ENCODE measurements around the gene UGT1A3.
A peak's percentile ranks its signal among the peaks of the same experiment; 100 is the strongest.
"Not testable (repeated sequence)": the region's sequence is repeated elsewhere in the genome, so short reads cannot be mapped to it uniquely, and the experiment has no call there.

The UGT1A3 gene

DNA sequence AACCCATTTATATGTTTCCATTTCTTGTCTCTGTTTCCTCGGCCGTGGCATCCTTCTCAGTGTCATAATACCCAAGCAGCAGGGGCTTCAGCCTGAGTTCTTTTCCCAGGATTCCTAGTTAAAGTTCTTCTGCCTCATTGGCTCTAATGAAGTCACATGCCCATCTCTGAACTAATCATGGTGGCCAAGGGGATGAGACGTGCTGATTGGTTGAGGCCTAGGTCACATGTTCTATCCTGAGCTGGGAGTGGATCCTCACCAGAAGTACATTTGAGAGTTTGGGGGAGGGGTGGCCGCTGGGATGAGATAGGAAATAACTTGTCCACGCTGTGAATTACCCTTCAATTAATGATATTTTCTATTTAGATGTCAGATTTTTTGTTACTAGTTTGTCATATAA is 19.9 kb upstream of the UGT1A3 start:
- DNase-seq, result no peak

DNA sequence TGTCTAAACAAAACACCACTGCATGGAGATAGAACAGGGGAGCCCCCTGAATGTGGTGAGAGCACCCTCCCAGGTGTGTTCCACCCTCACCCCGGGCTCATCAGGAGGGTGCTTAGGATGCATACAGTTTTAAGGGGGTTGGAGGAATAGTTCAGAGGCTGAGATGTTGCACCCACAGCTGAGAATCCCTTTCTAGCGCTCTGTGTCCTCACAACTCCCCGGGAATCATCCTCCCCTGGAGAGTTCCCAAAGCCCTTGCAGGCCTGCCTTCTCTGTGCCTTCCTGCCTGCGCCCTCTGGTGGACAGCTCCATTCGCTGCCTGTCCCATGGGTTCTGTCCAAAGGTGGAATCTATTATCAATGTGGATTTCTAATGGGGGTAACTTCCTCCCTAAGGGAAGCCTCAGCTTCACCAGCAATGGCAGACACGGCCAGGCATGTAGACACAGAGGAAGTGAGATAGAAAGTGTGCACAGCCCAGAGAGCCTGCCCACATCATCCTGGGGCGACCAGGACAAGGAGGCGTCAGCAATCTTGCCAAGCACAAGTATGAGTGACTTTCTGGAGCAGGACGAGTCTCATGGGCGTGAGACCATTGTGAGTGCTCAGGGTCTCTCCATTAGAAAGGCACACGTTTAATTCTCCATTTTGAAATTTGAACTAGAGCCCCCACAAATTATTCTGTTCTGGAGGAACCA is 17.4 kb upstream of the UGT1A3 start:
- peak; percentile 66 for DNase-seq

DNA sequence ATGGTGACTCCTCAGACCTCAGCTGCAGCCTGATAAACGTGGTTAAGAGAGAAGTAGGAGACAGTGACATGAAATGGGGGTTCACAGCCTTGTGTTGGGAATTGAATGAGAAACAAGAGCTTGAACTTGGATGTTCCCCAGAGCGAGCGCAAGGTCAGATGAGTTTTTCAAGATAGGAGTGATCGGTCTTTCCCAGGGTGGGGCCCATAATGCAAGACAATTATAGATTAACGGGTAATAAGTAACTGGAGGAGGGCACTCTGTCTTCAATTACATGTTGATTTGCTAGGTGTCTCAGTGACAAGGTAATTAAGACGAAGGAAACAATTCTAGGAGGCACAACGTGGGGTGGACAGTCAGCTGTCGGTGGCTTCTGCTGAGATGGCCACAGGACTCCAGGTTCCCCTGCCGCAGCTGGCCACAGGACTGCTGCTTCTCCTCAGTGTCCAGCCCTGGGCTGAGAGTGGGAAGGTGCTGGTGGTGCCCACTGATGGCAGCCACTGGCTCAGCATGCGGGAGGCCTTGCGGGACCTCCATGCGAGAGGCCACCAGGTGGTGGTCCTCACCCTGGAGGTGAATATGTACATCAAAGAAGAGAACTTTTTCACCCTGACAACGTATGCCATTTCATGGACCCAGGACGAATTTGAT is 16.1 kb upstream of the UGT1A3 start, which contains the start of gene UGT1A5:
Gene UGT1A5, plus strand, starts transcription at position 297 of the 651 bp plus-strand sequence. Its CDS starts 85 bp downstream, at position 382.
- DNase-seq, result no peak

DNA sequence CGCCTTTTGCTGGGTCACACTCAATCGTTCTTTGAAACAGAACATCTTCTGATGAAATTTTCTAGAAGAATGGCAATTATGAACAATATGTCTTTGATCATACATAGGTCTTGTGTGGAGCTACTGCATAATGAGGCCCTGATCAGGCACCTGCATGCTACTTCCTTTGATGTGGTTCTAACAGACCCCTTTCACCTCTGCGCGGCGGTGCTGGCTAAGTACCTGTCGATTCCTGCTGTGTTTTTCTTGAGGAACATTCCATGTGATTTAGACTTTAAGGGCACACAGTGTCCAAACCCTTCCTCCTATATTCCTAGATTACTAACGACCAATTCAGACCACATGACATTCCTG is 15.6 kb upstream of the UGT1A3 start:
- DNase-seq, result no peak

DNA sequence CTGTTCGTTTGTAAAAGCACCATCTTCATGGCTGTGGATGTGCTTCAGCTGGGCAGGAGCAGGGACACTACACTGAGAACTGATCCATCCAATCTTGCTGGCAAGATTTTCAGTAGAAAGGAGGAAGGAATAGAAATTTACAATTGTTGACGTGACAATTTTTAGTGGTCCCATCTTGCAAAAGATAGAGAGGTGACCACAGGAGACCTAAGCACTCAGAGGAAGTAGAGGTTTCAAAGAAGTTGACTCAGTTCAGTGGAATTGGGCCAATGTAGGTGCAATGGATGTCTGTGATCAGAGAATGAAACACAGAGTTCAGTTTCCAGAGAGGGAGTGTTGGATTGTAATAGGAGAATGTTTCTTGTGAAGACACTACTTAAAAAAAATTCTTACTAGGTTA is 14.7 kb upstream of the UGT1A3 start:
- no peak for DNase-seq

DNA sequence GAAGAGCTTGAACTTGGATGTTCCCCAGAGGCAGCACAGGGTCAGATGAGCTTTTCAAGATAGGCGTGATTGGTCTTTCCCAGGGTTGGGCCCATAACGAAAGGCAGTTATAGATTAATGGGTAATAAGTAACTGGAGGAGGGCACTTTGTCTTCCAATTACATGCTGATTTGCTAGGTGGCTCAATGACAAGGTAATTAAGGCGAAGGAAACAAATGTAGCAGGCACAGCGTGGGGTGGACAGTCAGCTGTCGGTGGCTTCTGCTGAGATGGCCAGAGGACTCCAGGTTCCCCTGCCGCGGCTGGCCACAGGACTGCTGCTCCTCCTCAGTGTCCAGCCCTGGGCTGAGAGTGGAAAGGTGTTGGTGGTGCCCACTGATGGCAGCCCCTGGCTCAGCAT is 10.3 kb upstream of the UGT1A3 start, which contains the start of gene UGT1A4:
Gene UGT1A4, plus strand, starts transcription at position 185 of the 400 bp plus-strand sequence. Its CDS starts 85 bp downstream, at position 270.
- DNase-seq, result no peak

DNA sequence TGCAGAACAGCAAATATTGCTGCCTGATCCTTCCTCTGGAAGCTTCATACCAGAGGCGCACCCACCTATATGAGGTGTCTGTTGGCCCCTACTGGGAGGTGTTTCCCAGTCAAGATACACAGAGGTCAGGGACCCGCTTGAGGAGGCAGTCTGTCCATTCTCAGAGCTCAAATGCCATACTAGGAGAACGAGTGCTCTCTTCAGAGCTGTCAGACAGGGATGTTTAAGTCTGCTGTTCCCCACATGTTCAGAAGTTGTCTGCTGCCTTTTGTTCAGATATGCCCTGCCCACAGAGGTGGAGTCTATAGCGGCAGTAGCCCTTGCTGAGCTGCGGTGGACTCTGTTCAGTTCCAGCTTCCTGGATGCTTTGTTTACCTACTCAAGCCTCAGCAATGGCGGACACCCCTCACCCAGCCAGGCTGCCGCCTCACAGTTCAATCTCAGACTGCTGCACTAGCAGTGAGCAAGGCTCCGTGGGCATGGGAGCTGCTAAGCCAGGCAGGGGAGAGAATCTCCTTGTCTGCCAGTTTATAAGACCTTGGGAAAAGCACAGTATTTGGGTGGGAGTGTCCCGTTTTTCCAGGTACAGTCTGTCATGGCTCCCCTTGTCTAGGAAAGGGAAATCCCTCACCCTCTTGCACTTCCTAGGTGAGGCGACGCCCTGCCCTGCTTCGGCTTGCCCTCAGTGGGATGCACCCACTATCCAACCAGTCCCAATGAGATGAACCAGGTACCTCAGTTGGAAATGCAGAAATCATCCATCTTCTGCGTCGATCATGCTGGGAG is 8.2 kb downstream of the UGT1A3 start:
- not testable (repeated sequence) for DNase-seq

DNA sequence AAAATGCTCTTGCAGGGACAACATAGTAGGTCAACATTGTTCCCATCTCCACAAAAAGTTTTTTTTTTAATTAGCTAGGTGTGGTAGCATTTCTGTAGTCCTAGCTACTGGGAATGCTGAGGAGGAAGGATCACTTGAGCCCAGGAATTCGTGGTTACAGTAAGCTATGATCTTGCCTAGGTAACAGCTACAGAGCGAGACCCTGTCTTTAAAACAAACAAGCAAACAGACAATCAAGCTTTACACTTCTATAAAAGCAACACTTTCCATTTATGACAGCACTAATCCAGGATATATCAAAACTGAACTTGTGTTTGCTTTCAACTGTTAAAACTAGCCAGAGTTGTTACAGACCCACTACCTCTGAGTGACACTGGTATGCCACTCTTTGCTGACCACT is 12.0 kb downstream of the UGT1A3 start:
- DNase-seq, result no peak

DNA sequence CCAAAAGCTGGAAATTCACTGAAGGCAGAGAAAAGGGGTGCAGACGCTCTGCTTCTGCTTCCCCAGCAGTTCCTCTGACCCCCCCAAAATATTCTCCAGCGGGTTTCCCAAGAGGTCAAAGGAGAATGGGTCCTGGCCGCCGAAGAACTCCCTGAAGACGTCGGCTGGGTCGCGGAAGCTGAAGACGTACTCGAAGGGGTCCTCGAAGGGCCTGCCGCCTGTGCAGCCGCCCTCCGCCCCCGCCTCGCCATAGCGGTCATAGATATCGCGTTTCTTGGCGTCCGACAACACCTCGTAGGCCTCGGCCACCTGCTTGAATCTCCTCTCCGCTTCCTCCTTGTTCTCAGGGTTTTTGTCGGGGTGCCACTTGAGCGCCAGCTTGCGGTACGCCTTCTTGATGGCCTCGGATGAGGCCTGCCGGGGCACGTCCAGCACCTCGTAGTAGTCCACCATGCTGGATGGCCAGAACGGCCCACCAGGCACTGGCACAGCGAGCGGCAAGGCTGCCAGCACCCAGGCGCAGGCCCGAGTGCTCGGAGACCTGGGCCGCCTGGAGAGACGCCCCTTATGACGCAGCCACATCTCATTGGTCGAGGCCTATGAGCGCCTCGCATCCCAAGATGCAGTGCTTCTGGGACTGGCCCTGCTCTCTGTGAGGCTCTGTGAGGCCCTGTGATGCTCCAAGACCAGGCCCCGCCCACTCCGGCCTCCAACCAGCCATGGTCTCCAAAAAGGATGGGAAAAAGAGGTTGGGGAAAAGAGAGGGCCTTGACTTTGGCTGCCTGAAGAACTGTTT is 14.8 kb downstream of the UGT1A3 start:
- DNase-seq, result no peak

DNA sequence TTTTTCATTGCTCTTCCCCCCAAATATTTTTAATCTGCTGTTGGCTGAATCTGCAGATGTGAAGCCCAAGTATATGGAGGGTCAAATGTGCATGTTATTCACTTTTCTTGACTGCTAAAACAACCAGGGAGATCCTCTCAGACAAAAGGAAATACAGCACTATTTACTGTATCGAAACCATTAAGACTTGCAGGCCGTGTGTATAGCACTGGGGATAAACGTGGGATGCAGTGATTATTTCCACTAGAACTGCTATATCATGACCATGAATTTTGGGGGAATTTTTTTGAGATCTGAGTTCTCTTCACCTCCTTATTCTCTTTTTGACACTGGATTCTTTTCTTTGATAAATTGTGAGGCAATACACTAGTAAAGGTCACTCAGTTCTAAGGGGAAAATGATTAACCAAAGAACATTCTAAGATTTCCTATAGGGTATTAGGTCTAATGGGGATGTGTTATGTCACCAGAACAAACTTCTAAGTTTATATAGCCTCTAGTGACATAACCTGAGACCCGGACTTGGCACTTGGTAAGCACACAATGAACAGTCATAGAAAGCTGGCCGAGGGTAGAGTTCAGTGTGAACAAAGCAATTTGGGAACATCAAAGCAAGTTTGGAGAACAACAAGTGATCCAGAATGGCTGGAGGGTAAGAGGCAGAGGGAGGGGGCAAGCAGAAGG is 16.4 kb downstream of the UGT1A3 start:
- DNase-seq, result no peak

DNA sequence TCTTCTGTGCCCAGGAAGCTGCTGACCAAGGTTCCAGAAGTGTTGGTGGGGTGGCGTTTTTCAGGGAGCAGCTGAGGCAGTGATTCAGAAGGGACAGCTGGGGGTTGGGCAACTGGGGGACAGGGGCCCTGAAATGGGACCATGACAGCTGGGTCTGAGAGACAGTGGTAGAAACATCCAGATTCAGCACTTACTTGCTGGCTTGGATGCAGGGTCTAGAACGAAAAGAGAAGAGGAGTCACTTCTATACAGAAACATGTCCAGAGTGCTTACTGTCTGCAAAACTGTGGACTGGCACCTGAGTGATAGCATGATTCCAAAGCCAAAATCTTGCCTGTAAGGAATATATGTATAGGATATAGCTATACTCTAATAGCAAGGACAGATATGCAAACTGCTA is 17.0 kb downstream of the UGT1A3 start:
- not testable (repeated sequence) for DNase-seq

DNA sequence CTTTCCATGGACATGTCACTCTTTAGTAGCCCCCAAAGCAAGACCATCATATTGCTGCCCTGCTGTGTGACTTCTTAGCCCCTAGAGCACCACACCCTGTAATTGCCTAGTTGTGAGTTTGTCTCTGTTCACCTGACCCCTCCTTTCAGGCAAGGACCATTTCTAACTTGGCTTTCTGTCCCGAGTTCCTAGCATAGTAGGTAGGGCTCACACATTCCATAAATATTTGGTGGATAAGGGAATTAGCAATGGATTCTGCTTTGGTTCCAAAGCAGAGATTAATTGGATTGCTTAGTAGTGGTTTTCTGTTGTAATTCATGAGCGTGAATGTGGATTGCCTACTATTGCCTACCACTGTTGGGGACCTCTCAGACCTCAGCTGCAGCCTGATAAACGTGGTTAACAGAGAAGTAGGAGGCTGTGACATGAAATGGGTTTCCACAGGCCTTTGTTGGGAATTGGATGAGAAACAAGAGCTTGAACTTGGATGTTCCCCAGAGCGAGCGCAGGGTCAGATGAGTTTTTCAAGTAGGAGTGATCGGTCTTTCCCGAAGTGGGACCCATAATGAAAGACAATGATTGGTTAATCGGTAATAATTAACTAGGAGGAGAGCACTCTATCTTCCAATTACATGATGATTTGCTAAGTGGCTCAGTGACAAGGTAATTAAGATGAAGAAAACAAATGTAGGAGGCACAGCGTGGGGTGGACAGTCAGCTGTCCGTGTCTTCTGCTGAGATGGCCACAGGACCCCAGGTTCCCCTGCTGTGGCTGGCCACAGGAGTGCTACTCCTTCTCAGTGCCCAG is 17.8 kb downstream of the UGT1A3 start:
- DNase-seq, result no peak

DNA sequence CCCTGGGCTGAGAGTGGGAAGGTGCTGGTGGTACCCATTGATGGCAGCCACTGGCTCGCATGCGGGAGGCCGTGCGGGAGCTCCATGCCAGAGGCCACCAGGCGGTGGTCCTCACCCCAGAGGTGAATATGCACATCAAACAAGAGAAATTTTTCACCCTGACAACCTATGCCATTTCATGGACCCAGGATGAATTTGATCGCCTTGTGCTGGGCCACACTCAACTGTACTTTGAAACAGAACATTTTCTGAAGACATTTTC is 18.4 kb downstream of the UGT1A3 start:
- no peak for DNase-seq

DNA sequence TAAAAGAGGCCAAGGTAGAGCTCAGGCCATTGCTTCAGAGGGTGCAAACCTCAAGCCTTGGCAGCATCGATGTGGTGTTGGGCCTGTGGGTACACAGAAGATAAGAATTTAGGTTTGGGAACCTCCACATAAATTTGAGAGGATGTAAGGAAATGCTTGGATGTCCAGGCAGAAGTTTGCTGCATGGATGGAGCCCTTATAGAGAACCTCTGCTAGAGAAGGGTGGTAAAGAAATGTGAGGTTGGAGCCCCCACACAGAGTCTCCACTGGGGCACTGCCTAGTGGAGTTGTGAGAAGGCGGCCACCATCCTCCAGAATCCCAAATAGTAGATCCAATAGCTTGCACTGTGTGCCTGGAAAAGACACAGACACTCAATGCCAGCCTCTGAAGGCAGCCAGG is 21.8 kb downstream of the UGT1A3 start:
- DNase-seq, result not testable (repeated sequence)

DNA sequence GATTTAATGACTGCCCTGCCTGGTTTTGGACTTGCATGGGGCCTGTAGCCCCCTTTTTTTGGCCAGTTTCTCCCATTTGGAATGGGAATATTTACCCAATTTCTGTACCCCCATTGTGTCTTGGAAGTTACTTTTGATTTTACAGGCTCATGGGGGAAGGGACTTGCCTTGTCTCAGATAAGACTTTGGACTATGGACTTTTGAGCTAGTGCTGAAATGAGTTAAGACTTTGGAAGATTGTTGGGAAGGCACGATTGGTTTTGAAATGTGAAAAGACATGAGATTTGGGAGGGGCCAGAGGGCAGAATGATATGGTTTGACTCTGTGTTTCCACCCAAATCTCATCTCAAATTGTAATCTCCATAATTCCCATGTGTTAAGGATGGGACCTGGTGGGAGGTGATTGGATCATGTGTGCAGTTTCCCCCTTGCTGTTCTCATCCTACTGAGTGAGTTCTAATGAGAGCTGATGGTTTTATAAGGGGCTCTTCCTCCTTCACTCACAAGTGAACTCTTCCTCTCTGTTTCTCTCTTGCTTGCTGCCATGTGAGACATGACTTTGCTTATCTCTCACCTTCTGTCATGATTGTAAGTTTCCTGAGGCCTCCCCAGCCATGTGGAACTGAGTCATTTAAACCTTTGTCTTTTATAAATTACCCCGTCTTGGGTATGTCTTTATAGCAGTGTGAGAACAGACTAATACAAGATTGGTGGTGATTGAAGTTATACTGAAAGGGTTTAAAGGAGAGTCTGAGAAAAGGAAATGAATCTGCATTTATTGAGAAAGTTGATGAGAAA is 22.6 kb downstream of the UGT1A3 start:
- DNase-seq, result not testable (repeated sequence)

DNA sequence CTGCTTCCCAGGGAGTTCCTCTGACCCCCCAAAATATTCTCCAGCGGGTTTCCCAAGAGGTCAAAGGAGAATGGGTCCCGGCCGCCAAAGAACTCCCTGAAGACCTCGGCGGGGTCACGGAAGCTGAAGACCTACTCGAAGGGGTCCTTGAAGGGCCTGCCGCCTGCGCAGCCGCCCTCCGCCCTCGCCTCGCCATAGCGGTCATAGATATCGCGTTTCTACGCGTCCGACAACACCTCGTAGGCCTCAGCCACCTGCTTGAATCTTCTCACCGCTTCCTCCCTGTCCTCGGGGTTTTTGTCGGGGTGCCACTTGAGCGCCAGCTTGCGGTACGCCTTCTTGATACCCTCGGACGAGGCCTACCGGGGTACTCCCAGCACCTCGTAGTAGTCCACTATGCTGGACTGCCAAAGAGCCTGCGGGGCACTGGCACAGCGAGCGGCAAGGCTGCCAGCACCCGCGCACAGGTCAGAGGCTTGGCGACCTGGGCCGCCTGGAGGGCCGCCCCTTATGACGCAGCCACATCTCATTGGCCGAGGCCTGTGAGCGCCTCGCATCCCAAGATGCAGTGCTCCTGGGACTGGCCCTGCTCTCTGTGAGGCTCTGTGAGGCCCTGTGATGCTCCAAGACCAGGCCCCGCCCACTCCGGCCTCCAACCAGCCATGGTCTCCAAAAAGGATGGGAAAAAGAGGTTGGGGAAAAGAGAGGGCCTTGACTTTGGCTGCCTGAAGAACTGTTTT is 26.2 kb downstream of the UGT1A3 start:
- no peak for DNase-seq

DNA sequence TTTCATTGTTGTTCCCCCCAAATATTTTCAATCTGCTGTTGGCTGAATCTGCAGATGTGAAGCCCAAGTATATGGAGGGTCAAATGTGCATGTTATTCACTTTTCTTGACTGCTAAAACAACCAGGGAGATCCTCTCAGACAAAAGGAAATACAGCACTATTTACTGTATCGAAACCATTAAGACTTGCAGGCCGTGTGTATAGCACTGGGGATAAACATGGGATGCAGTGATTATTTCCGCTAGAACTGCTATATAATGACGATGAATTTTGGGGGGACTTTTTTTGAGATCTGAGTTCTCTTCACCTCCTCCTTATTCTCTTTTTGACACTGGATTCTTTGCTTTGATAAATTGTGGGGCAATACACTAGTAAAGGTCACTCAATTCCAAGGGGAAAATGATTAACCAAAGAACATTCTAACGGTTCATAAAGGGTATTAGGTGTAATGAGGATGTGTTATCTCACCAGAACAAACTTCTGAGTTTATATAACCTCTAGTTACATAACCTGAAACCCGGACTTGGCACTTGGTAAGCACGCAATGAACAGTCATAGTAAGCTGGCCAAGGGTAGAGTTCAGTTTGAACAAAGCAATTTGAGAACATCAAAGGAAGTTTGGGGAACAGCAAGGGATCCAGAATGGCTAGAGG is 27.7 kb downstream of the UGT1A3 start:
- DNase-seq, result no peak

DNA sequence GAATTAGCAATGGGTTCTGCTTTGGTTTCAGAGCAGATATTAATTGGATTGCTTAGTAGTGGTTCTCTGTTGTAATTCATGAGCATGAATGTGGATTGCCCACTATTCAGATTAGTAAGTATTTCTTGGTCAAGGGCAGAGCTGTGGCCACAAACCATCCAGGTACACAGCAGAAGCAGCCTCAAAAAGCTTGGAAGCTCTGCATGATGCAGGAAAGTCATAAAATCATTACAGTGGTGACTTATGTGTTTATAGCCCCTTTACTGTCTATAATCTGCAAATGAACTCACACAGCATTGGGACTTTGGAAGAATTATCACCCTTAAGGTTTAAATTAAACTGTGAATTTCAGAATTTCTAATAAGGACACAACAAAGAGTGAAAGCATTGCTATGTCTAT is 29.3 kb downstream of the UGT1A3 start:
- DNase-seq, result no peak

DNA sequence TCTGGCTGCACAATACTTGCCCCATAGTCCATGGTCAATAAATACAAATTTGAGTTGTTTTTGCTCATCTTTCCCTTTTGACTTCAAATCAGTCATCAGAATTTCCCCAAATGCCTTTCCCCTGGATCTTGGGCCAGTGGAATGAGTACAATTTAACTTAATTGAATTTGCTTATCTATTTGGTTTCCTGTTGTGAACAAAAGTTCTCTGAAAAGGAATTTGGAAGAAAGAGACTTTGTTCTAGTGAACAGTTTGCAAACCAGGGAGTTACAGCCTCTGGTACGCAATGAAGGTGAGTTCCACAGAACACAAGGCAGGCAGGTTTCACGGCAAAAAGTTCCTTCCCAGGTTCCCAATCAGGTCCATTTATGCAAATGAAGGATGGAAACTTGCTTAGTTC is 30.0 kb downstream of the UGT1A3 start:
- no peak for DNase-seq

DNA sequence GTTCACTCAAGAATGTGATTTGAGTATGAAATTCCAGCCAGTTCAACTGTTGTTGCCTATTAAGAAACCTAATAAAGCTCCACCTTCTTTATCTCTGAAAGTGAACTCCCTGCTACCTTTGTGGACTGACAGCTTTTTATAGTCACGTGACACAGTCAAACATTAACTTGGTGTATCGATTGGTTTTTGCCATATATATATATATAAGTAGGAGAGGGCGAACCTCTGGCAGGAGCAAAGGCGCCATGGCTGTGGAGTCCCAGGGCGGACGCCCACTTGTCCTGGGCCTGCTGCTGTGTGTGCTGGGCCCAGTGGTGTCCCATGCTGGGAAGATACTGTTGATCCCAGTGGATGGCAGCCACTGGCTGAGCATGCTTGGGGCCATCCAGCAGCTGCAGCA is 31.2 kb downstream of the UGT1A3 start, which contains the start of gene UGT1A1:
Gene UGT1A1, plus strand, starts transcription at position 228 of the 400 bp plus-strand sequence. Its CDS starts 18 bp downstream, at position 246.
- DNase-seq, result no peak

Measured in CD4-positive, alpha-beta T cell treated with Interleukin-6 for 4 hours (primary cell).